ENCODE results near the gene SCFD2. TPM values are rescaled to one million over a fixed set of nuclear protein-coding genes. Genes with fewer than 3 reads are reported as not detected.

SCFD2 gene
- total RNA-seq, 1 donor from 2014 or later = 15.8 TPM

DNA sequence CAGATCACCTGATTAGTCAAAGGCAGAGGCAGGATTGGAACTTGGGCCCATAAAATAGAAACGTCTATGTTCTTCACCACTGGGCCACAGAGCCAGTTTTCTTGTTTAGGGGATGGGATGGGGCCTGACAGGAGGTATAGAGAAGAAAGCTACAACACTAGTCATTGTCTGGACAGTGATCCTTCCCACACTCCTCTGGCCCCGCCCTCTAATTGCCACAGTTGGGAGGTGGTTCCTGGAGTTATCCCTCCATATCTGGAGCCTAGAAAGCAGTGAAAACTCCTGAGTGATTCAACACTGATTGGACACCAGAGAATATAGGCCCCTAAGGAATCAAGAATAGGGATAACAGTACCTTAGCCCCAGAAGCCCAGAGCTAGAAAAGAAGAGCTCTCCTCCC is 480.9 kb downstream of the SCFD2 start:
- no peak for DNase-seq (ENCODE audit: low spot score)

DNA sequence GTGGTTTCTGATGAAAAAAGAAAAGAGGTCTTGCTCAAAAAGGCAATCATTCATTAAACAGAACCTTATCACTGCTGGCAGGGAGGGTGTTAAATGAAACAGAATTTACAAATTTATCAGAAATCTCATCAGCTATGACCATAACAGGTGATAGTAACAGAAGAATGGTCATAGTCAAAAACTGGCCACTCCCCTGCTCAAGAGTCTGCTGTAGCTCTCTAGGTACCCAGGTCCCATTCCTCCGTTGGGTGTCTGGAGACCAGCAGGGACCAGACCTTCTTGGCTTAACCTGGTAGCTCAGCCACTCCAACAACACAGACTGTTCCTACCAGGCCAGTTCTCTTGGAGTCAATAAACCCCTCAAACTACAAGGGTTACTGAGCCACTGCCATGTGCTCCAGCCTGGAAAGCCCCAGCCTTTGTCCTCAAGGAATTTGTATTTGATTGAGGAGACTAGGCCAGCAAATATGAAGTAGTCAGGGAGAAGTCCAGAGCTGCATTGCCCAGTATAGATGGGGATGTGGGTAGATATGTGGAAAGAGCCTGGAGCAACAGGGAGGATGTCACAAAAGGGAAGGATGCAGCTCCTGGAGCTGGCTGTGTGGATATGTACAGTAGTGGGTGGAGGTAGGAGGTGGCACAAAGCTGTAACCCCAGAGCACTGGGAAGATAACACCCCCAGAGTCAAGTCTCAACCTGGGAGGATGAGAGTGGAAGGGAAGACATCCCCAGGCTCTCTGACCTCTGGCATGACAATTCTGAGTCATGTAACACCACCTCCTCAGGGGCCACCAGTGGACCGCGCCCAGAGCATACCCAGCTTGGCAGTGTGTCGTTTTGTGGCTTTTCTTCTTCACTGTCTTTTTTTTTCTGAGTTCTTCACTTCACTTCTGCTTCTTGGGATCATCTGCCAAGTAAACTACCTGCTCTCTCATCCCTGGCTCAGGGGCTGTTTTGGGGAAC is 481.9 kb downstream of the SCFD2 start:
- no peak for DNase-seq (ENCODE audit: low spot score)

DNA sequence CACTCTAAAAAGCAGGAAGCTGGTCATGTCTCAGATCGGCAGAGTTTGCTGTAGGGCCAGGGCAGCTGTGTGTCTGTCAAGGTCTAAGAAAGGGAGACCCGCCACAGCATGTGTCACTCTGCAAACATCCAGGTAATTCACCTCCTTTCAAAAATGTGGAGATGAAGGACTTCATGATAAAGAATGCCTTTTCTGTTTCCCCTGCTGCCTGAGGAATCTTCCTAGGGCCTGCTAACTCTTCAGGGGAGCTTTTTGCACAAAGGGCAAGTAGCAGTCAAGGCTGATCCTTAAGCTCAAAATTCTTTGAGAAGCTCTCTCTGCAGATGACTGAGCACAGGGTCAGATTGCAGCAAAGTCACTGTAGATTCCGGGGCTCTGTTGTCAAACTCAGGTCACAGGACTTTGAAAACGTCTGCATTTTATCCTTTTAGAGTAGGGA is 482.7 kb downstream of the SCFD2 start:
- no peak for DNase-seq (ENCODE audit: low spot score)

GRCh38 chr4:52880994-52881393 is 484.9 kb downstream of the SCFD2 start:
- DNase-seq (ENCODE audit: low spot score) = no peak

DNA sequence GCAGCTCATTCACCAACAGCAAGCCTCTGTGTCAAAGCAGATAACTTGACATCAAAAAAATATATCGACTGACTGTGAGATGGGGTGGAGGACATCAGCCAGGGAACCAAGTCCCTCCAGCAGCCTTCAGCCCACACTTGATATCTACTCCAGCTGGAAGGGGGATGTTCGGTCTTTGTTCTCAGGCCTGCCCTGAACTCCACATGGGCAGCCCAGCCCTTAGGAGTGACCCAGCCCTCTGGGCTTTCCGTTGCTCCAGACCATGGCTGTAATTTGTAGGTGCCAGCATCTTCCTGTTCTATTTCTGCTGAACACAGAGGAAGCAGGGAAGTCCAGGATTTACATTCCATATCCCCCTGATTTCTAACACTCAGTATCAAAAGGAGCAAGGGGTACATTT is 486.4 kb downstream of the SCFD2 start:
- DNase-seq (ENCODE audit: low spot score) = no peak

GRCh38 chr4:52877694-52878093 is 488.2 kb downstream of the SCFD2 start:
- no peak for DNase-seq (ENCODE audit: low spot score)

- DNase-seq (ENCODE audit: low spot score) = no peak
Observed at GRCh38 chr4:52877036-52877435, 488.8 kb downstream of the SCFD2 start.

DNA sequence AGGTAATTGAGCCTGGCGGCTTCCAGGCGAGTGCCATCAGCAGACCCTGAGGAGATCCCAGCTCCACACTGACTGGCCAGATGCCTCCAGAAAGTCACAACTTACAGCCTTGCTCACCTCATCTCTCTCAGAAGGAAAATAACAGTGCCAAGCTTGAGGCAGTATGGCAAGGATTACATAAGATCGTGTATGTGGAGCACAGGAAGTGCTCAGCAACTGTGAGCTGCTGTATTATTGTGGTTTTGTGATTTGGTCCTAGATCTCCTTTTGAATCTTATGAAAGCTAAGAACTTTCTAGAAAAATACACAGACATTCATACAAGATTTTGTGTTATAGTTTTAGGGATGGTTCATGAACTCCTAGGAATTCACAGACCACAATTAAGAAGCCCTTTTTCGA is 489.8 kb downstream of the SCFD2 start:
- no peak for DNase-seq (ENCODE audit: low spot score)

- DNase-seq (ENCODE audit: low spot score) = no peak
Observed at GRCh38 chr4:52874948-52875347, 490.9 kb downstream of the SCFD2 start.

- DNase-seq (ENCODE audit: low spot score) = no peak
Observed at GRCh38 chr4:52873861-52874343, 492.0 kb downstream of the SCFD2 start.

- no peak for DNase-seq (ENCODE audit: low spot score)
Observed at GRCh38 chr4:52873191-52873590, 492.7 kb downstream of the SCFD2 start.

DNA sequence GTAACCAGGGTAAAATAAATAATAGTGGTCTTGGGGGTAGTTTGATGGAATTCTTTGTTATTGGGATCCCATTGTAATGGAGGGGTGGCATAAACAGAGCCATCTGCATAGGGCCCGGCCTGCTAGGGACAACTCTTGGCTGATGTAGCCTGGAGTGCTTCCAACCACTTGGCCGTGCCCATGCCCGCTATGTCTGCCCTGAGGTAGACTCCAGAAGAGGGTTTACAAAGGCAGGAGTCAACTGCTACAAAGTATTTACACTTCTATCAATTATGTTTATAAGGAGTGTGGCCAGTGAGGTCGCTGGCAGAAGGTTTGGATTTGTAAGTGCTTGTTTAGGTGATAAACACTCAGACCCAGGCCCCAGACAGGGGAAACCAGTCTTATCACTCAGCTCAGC is 495.6 kb downstream of the SCFD2 start:
- no peak for DNase-seq (ENCODE audit: low spot score)

DNA sequence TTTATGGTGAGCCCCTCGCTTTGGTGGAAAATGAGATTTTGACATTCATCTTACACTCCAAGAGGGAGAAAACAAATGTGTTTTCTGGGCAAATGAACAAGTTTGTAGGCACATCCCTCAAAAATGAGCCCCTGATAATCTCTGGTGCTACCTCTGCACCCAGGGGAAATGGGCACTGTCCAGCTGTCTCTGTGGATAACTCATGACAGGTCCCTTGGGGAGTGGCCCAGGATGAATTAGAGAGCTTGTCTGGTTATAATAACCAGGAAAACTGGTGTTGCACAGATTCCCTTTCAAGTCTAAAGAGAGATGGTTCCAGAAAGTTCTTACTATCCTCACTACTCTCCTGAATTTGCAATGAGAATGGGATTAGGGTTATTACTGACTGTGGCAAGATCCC is 496.2 kb downstream of the SCFD2 start:
- no peak for DNase-seq (ENCODE audit: low spot score)

GRCh38 chr4:52869196-52869595 is 496.7 kb downstream of the SCFD2 start:
- peak; percentile 14 for DNase-seq (ENCODE audit: low spot score)

- DNase-seq (ENCODE audit: low spot score) = no peak
Observed at GRCh38 chr4:52868133-52868532, 497.7 kb downstream of the SCFD2 start.

GRCh38 chr4:52867163-52867562 is 498.7 kb downstream of the SCFD2 start:
- DNase-seq (ENCODE audit: low spot score) = no peak

GRCh38 chr4:52866734-52867133 is 499.1 kb downstream of the SCFD2 start:
- no peak for DNase-seq (ENCODE audit: low spot score)

DNA sequence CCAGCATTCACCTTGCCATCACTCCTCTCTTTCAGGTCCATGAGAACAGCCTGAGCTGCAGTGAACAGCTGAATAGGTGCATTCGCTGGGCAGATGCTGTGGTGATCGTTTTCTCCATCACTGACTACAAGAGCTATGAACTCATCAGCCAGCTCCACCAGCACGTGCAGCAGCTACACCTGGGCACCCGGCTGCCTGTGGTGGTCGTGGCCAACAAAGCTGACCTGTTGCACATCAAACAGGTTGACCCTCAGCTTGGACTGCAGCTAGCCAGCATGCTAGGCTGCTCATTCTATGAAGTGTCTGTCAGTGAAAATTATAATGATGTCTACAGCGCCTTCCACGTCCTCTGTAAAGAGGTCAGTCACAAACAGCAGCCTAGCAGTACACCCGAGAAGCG is 500.6 kb downstream of the SCFD2 start:
- no peak for DNase-seq (ENCODE audit: low spot score)

GRCh38 chr4:52864793-52865192 is 501.1 kb downstream of the SCFD2 start:
- no peak for DNase-seq (ENCODE audit: low spot score)

DNA sequence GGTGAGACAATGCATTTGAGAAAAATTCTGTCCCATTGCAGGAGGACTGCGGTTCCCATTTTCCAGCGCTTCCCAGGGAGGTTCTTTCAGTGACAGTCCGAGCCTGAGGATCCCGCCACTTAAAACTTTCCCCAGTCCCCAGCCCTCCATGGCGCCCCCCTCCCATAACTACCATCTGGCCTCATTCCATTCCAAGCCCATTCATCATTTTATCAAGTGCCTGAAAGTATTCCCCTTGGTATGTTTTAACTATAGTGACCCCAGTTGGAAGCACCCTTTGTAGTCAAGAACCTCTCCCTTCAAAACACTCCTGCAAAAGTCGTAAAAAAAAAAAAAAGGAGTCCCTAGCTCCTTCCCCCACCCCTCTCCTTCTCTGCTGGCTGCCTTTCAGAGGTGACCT is 502.5 kb downstream of the SCFD2 start:
- no peak for DNase-seq (ENCODE audit: low spot score)

- DNase-seq (ENCODE audit: low spot score) = no peak
Observed at GRCh38 chr4:52862639-52863161, 503.2 kb downstream of the SCFD2 start.

DNA sequence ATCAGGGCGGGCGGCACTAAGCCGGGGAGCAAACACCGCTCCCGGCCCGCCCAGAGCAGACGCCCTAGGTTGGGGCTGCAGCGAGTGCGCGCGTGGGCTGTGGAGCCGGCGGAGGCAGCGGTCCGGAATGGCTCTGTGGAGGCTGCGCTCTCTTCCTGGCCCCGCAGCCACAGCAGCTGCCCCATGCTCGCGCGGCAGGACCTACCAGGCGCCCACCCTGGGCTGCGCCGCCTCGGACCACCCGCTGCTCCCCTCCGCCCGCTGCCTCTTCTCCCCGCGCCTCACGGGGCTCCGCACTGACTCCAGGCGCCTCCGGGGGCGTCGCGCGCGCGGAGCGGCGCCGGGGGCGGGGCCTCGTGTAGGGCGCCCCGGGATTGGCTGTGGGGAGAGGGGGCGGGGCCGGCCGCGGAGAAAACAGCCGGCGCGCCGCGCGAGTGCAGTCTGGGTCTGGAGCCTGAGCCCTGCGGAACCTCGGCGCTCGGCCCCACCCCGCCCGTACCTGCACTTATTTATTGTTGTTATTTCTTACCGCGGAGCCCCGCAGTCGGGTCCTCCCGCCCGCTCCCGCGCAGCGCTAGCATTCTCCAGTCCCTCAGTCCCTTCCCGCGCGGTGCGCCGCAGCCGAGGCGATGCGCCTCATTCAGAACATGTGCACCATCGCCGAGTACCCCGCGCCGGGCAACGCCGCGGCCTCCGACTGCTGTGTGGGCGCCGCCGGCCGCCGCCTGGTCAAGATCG is 503.8 kb downstream of the SCFD2 start, which contains the start of gene RASL11B:
Gene RASL11B (plus strand): TSS at position 439 of the 738 bp plus-strand sequence. CDS start 191 bp downstream, at position 630.
- peak; percentile 84 for DNase-seq (ENCODE audit: low spot score)
